Neural progenitor cell (in vitro differentiated cells): Measurements from ENCODE around the gene SYNPR.

ENCODE experiments used
- EZH2 ChIP-seq: fragments of 200-600 bp; sonication (generic); IDR thresholded peaks from 2 replicates; pipeline ENCODE4 v1.6.1; 2017; ENCODE audit warnings: antibody characterized with exemption, mild to moderate bottlenecking, moderate library complexity
- EZH2phosphoT487 ChIP-seq: fragments of 200-600 bp; sonication (generic); IDR thresholded peaks from 2 replicates; pipeline ENCODE4 v1.6.1; 2017; ENCODE audit warnings: antibody characterized with exemption
- TF ChIP-seq, protein P1 (sequence below): fragments of 200-600 bp; sonication (generic); IDR thresholded peaks from 2 replicates; pipeline ENCODE4 v1.5.1; 2017; ENCODE audit warnings: antibody characterized with exemption, mild to moderate bottlenecking

DNA sequence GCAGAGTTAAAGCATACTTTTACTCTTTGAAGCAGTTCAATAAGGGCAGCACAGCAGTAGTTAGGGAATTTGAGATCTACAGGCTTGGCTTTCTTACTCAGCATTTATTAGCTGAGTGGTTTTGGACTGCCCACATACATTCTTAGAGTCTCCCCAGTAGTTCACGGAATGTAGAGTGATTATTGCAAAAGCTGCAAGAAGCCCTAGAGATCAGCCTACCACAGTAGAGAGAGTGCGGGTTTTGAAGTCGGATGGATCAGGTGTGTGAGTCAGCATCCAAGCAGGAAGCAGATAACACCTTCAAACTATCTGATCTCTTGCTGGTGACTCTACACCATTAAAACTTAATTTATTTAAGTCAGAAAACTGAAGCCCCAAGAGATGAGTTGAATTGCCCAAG is 171.9 kb downstream of the SYNPR start:
- TF ChIP-seq, protein P1, sequence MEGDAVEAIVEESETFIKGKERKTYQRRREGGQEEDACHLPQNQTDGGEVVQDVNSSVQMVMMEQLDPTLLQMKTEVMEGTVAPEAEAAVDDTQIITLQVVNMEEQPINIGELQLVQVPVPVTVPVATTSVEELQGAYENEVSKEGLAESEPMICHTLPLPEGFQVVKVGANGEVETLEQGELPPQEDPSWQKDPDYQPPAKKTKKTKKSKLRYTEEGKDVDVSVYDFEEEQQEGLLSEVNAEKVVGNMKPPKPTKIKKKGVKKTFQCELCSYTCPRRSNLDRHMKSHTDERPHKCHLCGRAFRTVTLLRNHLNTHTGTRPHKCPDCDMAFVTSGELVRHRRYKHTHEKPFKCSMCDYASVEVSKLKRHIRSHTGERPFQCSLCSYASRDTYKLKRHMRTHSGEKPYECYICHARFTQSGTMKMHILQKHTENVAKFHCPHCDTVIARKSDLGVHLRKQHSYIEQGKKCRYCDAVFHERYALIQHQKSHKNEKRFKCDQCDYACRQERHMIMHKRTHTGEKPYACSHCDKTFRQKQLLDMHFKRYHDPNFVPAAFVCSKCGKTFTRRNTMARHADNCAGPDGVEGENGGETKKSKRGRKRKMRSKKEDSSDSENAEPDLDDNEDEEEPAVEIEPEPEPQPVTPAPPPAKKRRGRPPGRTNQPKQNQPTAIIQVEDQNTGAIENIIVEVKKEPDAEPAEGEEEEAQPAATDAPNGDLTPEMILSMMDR, result no peak
- TF ChIP-seq EZH2phosphoT487 (no peak), EZH2 (no peak)
